GM12891 (cell line): ENCODE data around the gene FLT4.

Source experiments
- DNase-seq: peaks from one replicate; pipeline ENCODE4 v3.0.0; 2011; ENCODE audit warnings: low spot score; ENCODE audit not compliant: insufficient read length
- FAIRE-seq: peaks from 2 replicates; lab custom pipeline; 2011; peaks lifted over from hg19 to GRCh38; lab: Jason Lieb, UNC
- PAX5 ChIP-seq: IDR thresholded peaks from 2 replicates; pipeline ENCODE4 v1.6.1; 2011; ENCODE audit warnings: low read length, moderate library complexity, mild to moderate bottlenecking; ENCODE audit not compliant: insufficient read depth, severe bottlenecking
- POLR2A ChIP-seq: IDR thresholded peaks from 2 replicates; pipeline ENCODE4 v1.6.1; 2011; ENCODE audit warnings: low read depth, low read length, control low read depth
- POLR2AphosphoS5 ChIP-seq: IDR thresholded peaks from 2 replicates; pipeline ENCODE4 v1.6.1; 2011; ENCODE audit warnings: low read depth, low read length, control low read depth
- POU2F2 ChIP-seq: IDR thresholded peaks from 2 replicates; pipeline ENCODE4 v1.6.1; 2011; ENCODE audit warnings: low read depth, mild to moderate bottlenecking, control low read depth, low read length, moderate library complexity
- SPI1 ChIP-seq: IDR thresholded peaks from 2 replicates; pipeline ENCODE4 v1.6.1; 2011; ENCODE audit warnings: low read depth, low read length, control low read depth
- TAF1 ChIP-seq: IDR thresholded peaks from 2 replicates; pipeline ENCODE4 v1.6.1; 2011; ENCODE audit warnings: low read depth, low read length, control low read depth

FLT4 gene

GRCh38 chr5:180643191-180643851 is 6.1 kb downstream of the FLT4 start:
- TF ChIP-seq SPI1 (no peak), POU2F2 (no peak), POLR2AphosphoS5 (no peak)
- FAIRE-seq (no peak), DNase-seq (peak; percentile 7)

GRCh38 chr5:180642779-180643178 is 6.6 kb downstream of the FLT4 start:
- DNase-seq = no peak
- FAIRE-seq = no peak
- TF ChIP-seq TAF1 (no peak), POLR2A (no peak), PAX5 (no peak), POLR2AphosphoS5 (no peak), POU2F2 (no peak), SPI1 (no peak)

- DNase-seq (peak; percentile 7), FAIRE-seq (no peak)
- TF ChIP-seq SPI1 (no peak), PAX5 (no peak), TAF1 (no peak), POLR2A (no peak), POLR2AphosphoS5 (no peak), POU2F2 (no peak)
Measured at GRCh38 chr5:180642181-180642775, 7.1 kb downstream of the FLT4 start.

- DNase-seq (peak; percentile 11), FAIRE-seq (no peak)
- TF ChIP-seq POLR2AphosphoS5 (no peak), SPI1 (no peak), POU2F2 (no peak), TAF1 (no peak), POLR2A (no peak)
Measured at GRCh38 chr5:180641566-180641900, 7.9 kb downstream of the FLT4 start.

GRCh38 chr5:180640861-180641565 is 8.4 kb downstream of the FLT4 start:
- TF ChIP-seq SPI1 (no peak), TAF1 (no peak), PAX5 (no peak), POU2F2 (no peak), POLR2AphosphoS5 (no peak), POLR2A (no peak)
- DNase-seq (peak; percentile 16), FAIRE-seq (no peak)

GRCh38 chr5:180640611-180640860 is 8.9 kb downstream of the FLT4 start:
- peak; percentile 10 for DNase-seq
- no peak for FAIRE-seq
- TF ChIP-seq POLR2A = no peak
- no peak for TF ChIP-seq POLR2AphosphoS5
- no peak for TF ChIP-seq POU2F2
- no peak for TF ChIP-seq PAX5
- no peak for TF ChIP-seq TAF1
- TF ChIP-seq SPI1 = no peak

GRCh38 chr5:180639741-180640610 is 9.4 kb downstream of the FLT4 start:
- TF ChIP-seq SPI1 = no peak
- no peak for TF ChIP-seq TAF1
- no peak for TF ChIP-seq PAX5
- TF ChIP-seq POLR2A = no peak
- peak; percentile 16 for DNase-seq
- FAIRE-seq = no peak

GRCh38 chr5:180639287-180639686 is 10.1 kb downstream of the FLT4 start:
- FAIRE-seq (no peak), DNase-seq (no peak)
- TF ChIP-seq POLR2A (no peak), SPI1 (no peak), POU2F2 (no peak), TAF1 (no peak), PAX5 (no peak), POLR2AphosphoS5 (no peak)
